Measurements from ENCODE around the gene EML4. TPM values are rescaled to one million over a fixed set of nuclear protein-coding genes. Genes with fewer than 3 reads are reported as not detected.

EML4 gene
- total and polyA plus RNA-seq, 10 of the 15 experiments (the other 5 are each of a cell fraction or from before 2014, with no cell fraction given) = 23.1 to 91.3 (median 77.4) TPM

GRCh38 chr2:42324244-42324643 lies 155.1 kb downstream of the EML4 start:
- no peaks in the 10 kb centered on the region for H4K20me1 ChIP-seq (ENCODE audit: control insufficient read depth, insufficient read depth)
- no peak overlapping the region for H3K4me3 ChIP-seq
- ATAC-seq (no peak), DNase-seq (ENCODE audit: low read depth, low spot score) (no peak), FAIRE-seq (no peak)
- no peak overlapping the region for H2AFZ ChIP-seq (ENCODE audit: control insufficient read depth, low read depth, low read length)
- CTCF ChIA-PET = interaction anchor here (0.9 kb wide), 1 partner anchor 229 kb away, joined by 3 read pairs; no protein-coding TSS in a partner anchor
- in situ Hi-C loops (cut with MboI) = no loop called here
- no TSS peak for BruUV-seq (replicated peaks)
- no peaks in the 10 kb centered on the region for H3K79me2 ChIP-seq (ENCODE audit: control insufficient read depth, insufficient read depth, low read length)
- intact Hi-C loops (cut with micrococcal nuclease; ENCODE audit: unreplicated experiment) = loop anchor here (10.0 kb wide), 1 partner anchor 479 kb away; no protein-coding TSS in a partner anchor
- no peak overlapping the region for H3K4me2 ChIP-seq (ENCODE audit: control insufficient read depth, insufficient read depth)
- H3K4me1 ChIP-seq (ENCODE audit: control insufficient read depth, insufficient read depth, low read length) = no peaks in the 10 kb centered on the region
- 100% methylated on average over 4 of the region's 4 CpGs for WGBS (ENCODE audit: insufficient coverage, insufficient replicate concordance, low lambda C conversion rate, missing lambda C conversion rate)
- SMC1A ChIA-PET (ENCODE audit: uncharacterized antibody, unreplicated experiment) = interaction anchor here (0.7 to 5.6 kb wide), 3 partner anchors 10 to 229 kb away, joined by 3 to 48 read pairs (median 3); no protein-coding TSS in a partner anchor
- H3K9me3 ChIP-seq (replicated peaks; ENCODE audit: control insufficient read depth, insufficient read depth, low read length) = no peaks in the 10 kb centered on the region
- H3K27me3 ChIP-seq (replicated peaks in 1 of 2; ENCODE audit: control insufficient read depth in 2 of 2, insufficient read depth in 2 of 2, low read length in 1 of 2) = no peaks in the 10 kb centered on the region
- H3K27ac ChIP-seq (ENCODE audit: control insufficient read depth, insufficient read depth) = no peak overlapping the region
- peaks cover 3% of the 10 kb centered on the region in 2 experiments; a peak in 3 of 4 replicates for H3K36me3 ChIP-seq (ENCODE audit: control insufficient read depth in 2 of 2, insufficient read depth in 2 of 2, low read length in 1 of 2)
- RAD21 ChIA-PET (ENCODE audit: unreplicated experiment) = interaction anchor here (1.2 kb wide), 1 partner anchor 228 kb away, joined by 3 read pairs; no protein-coding TSS in a partner anchor
- no peak overlapping the region for H3K9ac ChIP-seq (ENCODE audit: control insufficient read depth, insufficient read depth, low read length)
- TF ChIP-seq KDM1A (IDR thresholded peaks at IDR 0.05; ENCODE audit: borderline replicate concordance) (no peak), SMAD1 (IDR thresholded peaks at IDR 0.05; ENCODE audit: low read depth, partially characterized antibody) (no peak), TBL1XR1 (IDR thresholded peaks at IDR 0.05; ENCODE audit: low read depth, low read length) (no peak), TCF12 (IDR thresholded peaks at IDR 0.05; ENCODE audit: low read depth, low read length) (no peak), TARDBP (IDR thresholded peaks at IDR 0.05; ENCODE audit: borderline replicate concordance) (no peak), USF1 (IDR thresholded peaks at IDR 0.05; ENCODE audit: borderline replicate concordance, extremely low read length, insufficient read depth, low read depth, low read length) (no peak), NKRF (conservative IDR thresholded peaks at IDR 0.05) (no peak), SRF (IDR thresholded peaks at IDR 0.05; ENCODE audit: low read depth in 2 of 2, low read length in 2 of 2) (no peak), EP300 (IDR thresholded peaks at IDR 0.05; ENCODE audit: borderline replicate concordance in 1 of 2, control insufficient read depth in 1 of 2, low read depth in 2 of 2, low read length in 2 of 2) (no peak)
- POLR2A ChIA-PET = no interaction called here
